Measurements from ENCODE around the gene ZNF157.

DNA sequence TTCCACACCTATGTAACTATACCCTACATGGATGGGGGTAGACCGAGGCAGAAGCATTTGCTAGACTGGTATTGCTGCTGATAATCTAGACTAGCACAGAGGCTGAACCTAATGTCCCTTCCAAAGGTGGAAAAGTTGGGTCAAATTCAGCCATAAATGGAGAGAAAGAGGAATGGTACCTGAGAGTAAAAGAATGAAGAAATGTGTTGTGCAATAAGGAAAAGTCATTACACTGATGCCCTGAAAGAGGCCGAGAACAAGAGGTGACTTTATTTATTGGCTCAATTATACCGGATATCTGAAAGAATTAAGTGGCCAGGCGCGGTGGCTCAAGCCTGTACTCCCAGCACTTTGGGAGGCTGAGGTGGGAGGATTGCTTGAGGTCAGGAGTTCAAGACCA, 60.5 kb downstream of the ZNF157 start:
- TF ChIP-seq, protein P1, sequence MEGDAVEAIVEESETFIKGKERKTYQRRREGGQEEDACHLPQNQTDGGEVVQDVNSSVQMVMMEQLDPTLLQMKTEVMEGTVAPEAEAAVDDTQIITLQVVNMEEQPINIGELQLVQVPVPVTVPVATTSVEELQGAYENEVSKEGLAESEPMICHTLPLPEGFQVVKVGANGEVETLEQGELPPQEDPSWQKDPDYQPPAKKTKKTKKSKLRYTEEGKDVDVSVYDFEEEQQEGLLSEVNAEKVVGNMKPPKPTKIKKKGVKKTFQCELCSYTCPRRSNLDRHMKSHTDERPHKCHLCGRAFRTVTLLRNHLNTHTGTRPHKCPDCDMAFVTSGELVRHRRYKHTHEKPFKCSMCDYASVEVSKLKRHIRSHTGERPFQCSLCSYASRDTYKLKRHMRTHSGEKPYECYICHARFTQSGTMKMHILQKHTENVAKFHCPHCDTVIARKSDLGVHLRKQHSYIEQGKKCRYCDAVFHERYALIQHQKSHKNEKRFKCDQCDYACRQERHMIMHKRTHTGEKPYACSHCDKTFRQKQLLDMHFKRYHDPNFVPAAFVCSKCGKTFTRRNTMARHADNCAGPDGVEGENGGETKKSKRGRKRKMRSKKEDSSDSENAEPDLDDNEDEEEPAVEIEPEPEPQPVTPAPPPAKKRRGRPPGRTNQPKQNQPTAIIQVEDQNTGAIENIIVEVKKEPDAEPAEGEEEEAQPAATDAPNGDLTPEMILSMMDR (IDR thresholded peaks at IDR 0.05): no peak
- no peak for TF ChIP-seq POLR2A (IDR thresholded peaks at IDR 0.05)

Data from adrenal gland (tissue), 5 donors.